SH-SY5Y (cell line): ENCODE measurements around the gene C15orf62.

Source experiments
- GATA2 ChIP-seq: IDR thresholded peaks from 2 replicates; pipeline ENCODE4 v1.6.1; 2011; ENCODE audit warnings: mild to moderate bottlenecking, low read depth, low read length
- GATA3 ChIP-seq: IDR thresholded peaks from 2 replicates; pipeline ENCODE4 v1.6.1; 2011; ENCODE audit warnings: low read depth, mild to moderate bottlenecking, low read length, moderate library complexity

DNA sequence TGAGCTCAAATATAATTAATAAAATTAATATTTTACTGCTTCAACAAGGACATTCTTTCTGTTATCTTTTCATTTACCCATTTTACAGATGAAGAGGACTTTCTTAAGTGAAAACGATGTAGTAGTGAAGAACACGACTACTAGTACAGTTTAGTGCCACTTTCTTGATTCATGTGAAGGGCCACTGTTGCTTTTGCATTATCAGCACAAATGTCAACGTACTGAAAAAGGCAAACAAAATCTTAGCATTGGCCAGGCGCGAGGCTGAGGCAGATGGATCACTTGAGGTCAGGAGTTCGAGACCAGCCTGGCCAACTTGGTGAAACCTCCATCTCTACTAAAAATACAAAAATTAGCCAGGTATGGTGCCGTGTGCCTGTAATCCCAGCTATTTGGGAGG is 49.3 kb downstream of the C15orf62 start:
- TF ChIP-seq GATA3: no peak
- TF ChIP-seq GATA2: no peak
